HepG2 (cell line): ENCODE measurements around the gene NPBWR2. TPM values are rescaled to one million over a fixed set of nuclear protein-coding genes. Genes with fewer than 3 reads are reported as not detected.

Experiments
- ATF7-NPFF ChIP-seq: sonication (generic); formaldehyde crosslinking; IDR thresholded peaks from 2 replicates; pipeline ENCODE4 v1.8.1; 2023; ENCODE audit warnings: mild to moderate bottlenecking, low read depth, missing genetic modification reagents, moderate library complexity
- BHLHE40 ChIP-seq: IDR thresholded peaks from 2 replicates; pipeline ENCODE4 v1.6.1; 2011; ENCODE audit warnings: low read length, improper control_type of control experiment
- CAMTA2 ChIP-seq: sonication (generic); formaldehyde crosslinking; IDR thresholded peaks from 2 replicates; pipeline ENCODE4 v1.4.0; 2020; ENCODE audit warnings: mild to moderate bottlenecking, missing genetic modification reagents, borderline replicate concordance
- FLYWCH1 ChIP-seq: sonication (generic); formaldehyde crosslinking; IDR thresholded peaks from 2 replicates; pipeline ENCODE4 v1.8.1; 2023; ENCODE audit warnings: mild to moderate bottlenecking, missing genetic modification reagents
- FOSL1 ChIP-seq: sonication (generic); formaldehyde crosslinking; IDR thresholded peaks from 2 replicates; pipeline ENCODE4 v1.9.0; 2021; ENCODE audit warnings: missing genetic modification reagents, borderline replicate concordance
- HNRNPLL ChIP-seq: fragments of 200-400 bp; formaldehyde crosslinking; IDR thresholded peaks from 2 replicates; pipeline ENCODE4 v1.6.1; 2017; ENCODE audit warnings: mild to moderate bottlenecking, low read depth, low read length; ENCODE audit not compliant: poor library complexity, severe bottlenecking
- HNRNPUL1 ChIP-seq: fragments of 200-400 bp; formaldehyde crosslinking; IDR thresholded peaks from 2 replicates; pipeline ENCODE4 v1.6.1; 2017; ENCODE audit warnings: low read depth, mild to moderate bottlenecking, low read length, moderate library complexity
- LRRFIP1 ChIP-seq: sonication (generic); formaldehyde crosslinking; conservative IDR thresholded peaks from 2 replicates; pipeline ENCODE4 v1.4.0; 2020; ENCODE audit warnings: missing genetic modification reagents
- NFKBIZ ChIP-seq: IDR thresholded peaks from 2 replicates; pipeline ENCODE4 v1.6.1; 2018; ENCODE audit warnings: missing genetic modification reagents, missing compliant biosample characterization
- PAX8 ChIP-seq: sonication (generic); formaldehyde crosslinking; IDR thresholded peaks from 2 replicates; pipeline ENCODE4 v1.8.0; 2022; ENCODE audit warnings: mild to moderate bottlenecking, missing genetic modification reagents, borderline replicate concordance
- PHF21A ChIP-seq: sonication (generic); formaldehyde crosslinking; IDR thresholded peaks from 2 replicates; pipeline ENCODE4 v1.5.0; 2020; ENCODE audit warnings: mild to moderate bottlenecking, missing genetic modification reagents
- SP5 ChIP-seq: IDR thresholded peaks from 2 replicates; pipeline ENCODE4 v1.6.1; 2016; ENCODE audit warnings: low read depth, borderline replicate concordance
- USF2 ChIP-seq, 2 experiments: sonication (generic) in 1 of 2; formaldehyde crosslinking in 1 of 2; IDR thresholded peaks; 2 replicates each; pipeline versions ENCODE4 v1.5.1 to v1.6.1; 2011 to 2020; ENCODE audit warnings: borderline replicate concordance in 1 of 2, low read depth in 1 of 2, low read length in 1 of 2, mild to moderate bottlenecking in 1 of 2, missing genetic modification reagents in 1 of 2, moderate library complexity in 1 of 2
- ZNF256 ChIP-seq: sonication (generic); formaldehyde crosslinking; conservative IDR thresholded peaks from 2 replicates; pipeline ENCODE4 v1.4.0; 2020; ENCODE audit warnings: missing genetic modification reagents
- ZNF264 ChIP-seq: sonication (generic); formaldehyde crosslinking; IDR thresholded peaks from 2 replicates; pipeline ENCODE4 v1.4.0; 2020; ENCODE audit warnings: missing genetic modification reagents
- ZNF282 ChIP-seq: fragments of 450-650 bp; IDR thresholded peaks from 2 replicates; pipeline ENCODE4 v1.6.1; 2018; ENCODE audit not compliant: partially characterized antibody
- ZNF629 ChIP-seq: sonication (generic); formaldehyde crosslinking; conservative IDR thresholded peaks from 2 replicates; pipeline ENCODE4 v1.5.0; 2020; ENCODE audit warnings: missing genetic modification reagents
- ZNF660 ChIP-seq: sonication (generic); formaldehyde crosslinking; IDR thresholded peaks from 2 replicates; pipeline ENCODE4 v1.5.1; 2020; ENCODE audit warnings: mild to moderate bottlenecking, low read depth, missing genetic modification reagents, borderline replicate concordance
- ZNF687 ChIP-seq: sonication (generic); formaldehyde crosslinking; IDR thresholded peaks from 2 replicates; pipeline ENCODE4 v1.5.1; 2020; ENCODE audit warnings: mild to moderate bottlenecking, missing genetic modification reagents, moderate library complexity
- ZNF747 ChIP-seq: sonication (generic); formaldehyde crosslinking; IDR thresholded peaks from 2 replicates; pipeline ENCODE4 v1.8.1; 2023; ENCODE audit warnings: missing genetic modification reagents, mild to moderate bottlenecking, borderline replicate concordance
- ZZZ3 ChIP-seq: sonication (generic); formaldehyde crosslinking; IDR thresholded peaks from 2 replicates; pipeline ENCODE4 v1.4.0; 2020; ENCODE audit warnings: missing genetic modification reagents, mild to moderate bottlenecking, borderline replicate concordance
- polyA plus RNA-seq, 8 experiments: library from polyadenylated mRNA; depleted of rRNA in 3 of 8; stranded (reverse) in 7 of 8; unstranded in 1 of 8; fragments of >200 nt; fragmentation: Illumina TruSeq in 4 of 8; extraction: Trizol in 4 of 8; gene quantifications; 2 replicates each; pipeline versions ENCODE4 v1.2.1 to v1.2.3, GENCODE V29; 2011 to 2016; ENCODE audit warnings: low read depth in 4 of 8, missing spikeins in 1 of 8, mixed read lengths in 1 of 8; ENCODE audit not compliant: insufficient read depth in 1 of 8
- total RNA-seq, 5 experiments: library from RNA; depleted of rRNA; stranded (reverse); fragments of >200 nt; fragmentation: Illumina TruSeq; extraction: Trizol; gene quantifications; 2 replicates each; pipeline ENCODE4 v1.2.3, GENCODE V29; 2016; ENCODE audit warnings: low read depth in 1 of 5

Gene NPBWR2
- total and polyA plus RNA-seq, 2 of the 13 experiments (the other 11 are each of a cell fraction or from before 2014, with no cell fraction given) = not detected

- TF ChIP-seq LRRFIP1 (CRISPR knock-in tag) (no peak), ATF7-NPFF (CRISPR knock-in tag) (no peak), ZNF629 (CRISPR knock-in tag) (no peak), ZNF264 (CRISPR knock-in tag) (peak; percentile 47; the same call in 1 of the 2 replicates), HNRNPLL (peak; percentile 25), FLYWCH1 (CRISPR knock-in tag) (no peak), FOSL1 (CRISPR knock-in tag) (no peak), ZNF256 (CRISPR knock-in tag) (no peak), NFKBIZ (CRISPR knock-in tag) (no peak), ZZZ3 (CRISPR knock-in tag) (0 out of 2 replicates have a peak, but pooled peaks have one; percentile 58), ZNF660 (no peak; the same call in 1 of the 2 replicates), ZNF282 (no peak), PAX8 (CRISPR knock-in tag) (peak; percentile 91; the same call in 1 of the 2 replicates), PHF21A (CRISPR knock-in tag) (peak; percentile 46; the same call in 1 of the 2 replicates), CAMTA2 (CRISPR knock-in tag) (0 out of 2 replicates have a peak, but pooled peaks have one; percentile 3), BHLHE40 (peak; percentile 71; the same call in 1 of the 2 replicates), ZNF747 (CRISPR knock-in tag) (0 out of 2 replicates have a peak, but pooled peaks have one; percentile 61), ZNF687 (CRISPR knock-in tag) (peak; percentile 62), USF2 (IDR thresholded peaks at IDR 0.05; ENCODE audit: low read depth, low read length) (no peak), USF2 (CRISPR knock-in tag; IDR thresholded peaks at IDR 0.05; ENCODE audit: borderline replicate concordance) (no peak), HNRNPUL1 (no peak), SP5 (CRISPR knock-in tag) (no peak)
These were observed 43.1 kb downstream of the NPBWR2 start (continued) for GRCh38 chr20:64064145-64064698.
